Kasumi-1 (cell line): Measurements from ENCODE around the gene COL9A1.

Experiments
- DNase-seq, 2 experiments: peaks; one replicate each; lab custom pipeline; 2025; lab: John Stamatoyannopoulos, UW

Gene COL9A1

GRCh38 chr6:70172252-70172651 is 130.6 kb downstream of the COL9A1 start:
- DNase-seq, result no peak

- DNase-seq, result no peak
These were observed 131.6 kb downstream of the COL9A1 start for GRCh38 chr6:70171236-70171635.

DNA sequence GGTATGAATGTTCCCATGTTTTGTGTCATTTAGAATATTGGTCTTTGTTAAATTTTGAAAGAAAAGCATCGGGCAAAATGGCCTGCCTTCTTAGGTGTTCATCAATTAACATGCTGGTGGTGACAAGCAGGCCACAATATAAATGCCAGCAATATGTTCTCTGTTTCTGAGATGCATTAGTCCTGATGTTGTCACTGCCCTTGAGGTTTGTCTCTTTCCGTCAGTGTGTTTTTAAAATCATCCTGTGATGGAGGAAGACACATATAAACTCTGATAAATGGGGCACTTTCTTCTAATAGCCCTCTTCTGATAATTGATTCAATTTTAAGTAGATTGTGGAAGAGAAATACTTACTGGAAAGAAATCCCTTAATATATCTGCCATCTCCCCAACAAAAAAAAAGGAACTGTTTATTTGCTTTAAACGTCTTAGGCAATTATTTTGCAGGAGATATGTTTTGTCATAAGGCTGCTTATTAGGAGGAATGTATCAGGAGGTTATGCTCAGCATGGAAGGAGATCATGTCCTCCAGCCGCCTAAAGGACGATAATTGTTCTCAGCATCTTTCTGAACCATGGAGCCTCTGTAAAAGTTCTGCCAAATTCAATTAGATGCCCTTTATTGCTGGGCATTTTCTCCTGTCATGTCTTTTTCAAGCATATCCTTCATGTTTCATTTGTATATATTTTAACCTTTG is 134.1 kb downstream of the COL9A1 start:
- no peak for DNase-seq
